Measurements from ENCODE around the gene NCOA1. TPM values are rescaled to one million over a fixed set of nuclear protein-coding genes. Genes with fewer than 3 reads are reported as not detected.

The NCOA1 gene
- total and polyA plus RNA-seq, 10 of the 15 experiments (the other 5 are each of a cell fraction or from before 2014, with no cell fraction given): 1.8 to 35.6 (median 6.1) TPM

- TF ChIP-seq RUNX3 (IDR thresholded peaks at IDR 0.05; ENCODE audit: low read length) (no peak), ATF7 (IDR thresholded peaks at IDR 0.05; ENCODE audit: low read depth) (no peak), ZZZ3 (IDR thresholded peaks at IDR 0.05; ENCODE audit: control insufficient read depth, insufficient read length, low read depth) (no peak), POLR2AphosphoS5 (IDR thresholded peaks at IDR 0.05; ENCODE audit: low read length) (no peak), MEF2A (IDR thresholded peaks at IDR 0.05; ENCODE audit: insufficient read depth, low read depth, low read length) (no peak)
- TF ChIP-seq, protein P1, sequence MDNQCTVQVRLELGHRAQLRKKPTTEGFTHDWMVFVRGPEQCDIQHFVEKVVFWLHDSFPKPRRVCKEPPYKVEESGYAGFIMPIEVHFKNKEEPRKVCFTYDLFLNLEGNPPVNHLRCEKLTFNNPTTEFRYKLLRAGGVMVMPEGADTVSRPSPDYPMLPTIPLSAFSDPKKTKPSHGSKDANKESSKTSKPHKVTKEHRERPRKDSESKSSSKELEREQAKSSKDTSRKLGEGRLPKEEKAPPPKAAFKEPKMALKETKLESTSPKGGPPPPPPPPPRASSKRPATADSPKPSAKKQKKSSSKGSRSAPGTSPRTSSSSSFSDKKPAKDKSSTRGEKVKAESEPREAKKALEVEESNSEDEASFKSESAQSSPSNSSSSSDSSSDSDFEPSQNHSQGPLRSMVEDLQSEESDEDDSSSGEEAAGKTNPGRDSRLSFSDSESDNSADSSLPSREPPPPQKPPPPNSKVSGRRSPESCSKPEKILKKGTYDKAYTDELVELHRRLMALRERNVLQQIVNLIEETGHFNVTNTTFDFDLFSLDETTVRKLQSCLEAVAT (IDR thresholded peaks at IDR 0.05): no peak
Observed at GRCh38 chr2:24742730-24743129, 251.7 kb downstream of the NCOA1 start (continued).

DNA sequence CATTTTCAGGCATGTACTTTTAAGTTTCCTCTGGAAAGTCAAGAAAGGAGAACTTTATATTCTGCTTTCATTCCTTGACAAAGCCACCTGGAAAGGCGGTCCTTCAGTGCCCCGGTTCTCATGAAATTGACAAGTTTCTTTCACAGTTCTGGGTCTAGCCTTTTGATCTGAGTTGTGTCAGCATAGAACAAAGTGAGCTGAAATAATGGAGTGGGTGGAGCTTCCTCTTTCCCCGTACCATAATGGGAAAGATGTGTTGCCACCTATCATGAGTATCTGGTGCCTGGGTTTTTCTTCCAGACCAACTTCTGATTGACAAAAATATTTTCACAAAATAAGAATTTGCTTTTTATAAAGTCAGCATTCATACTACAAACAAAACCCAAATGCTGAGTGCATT lies 252.9 kb downstream of the NCOA1 start:
- Histone ChIP-seq H2AFZ (ENCODE audit: control insufficient read depth, low read depth, low read length) (no peak overlapping the region), H3K36me3 (ENCODE audit: control insufficient read depth in 2 of 2, insufficient read depth in 2 of 2, low read length in 1 of 2) (peaks cover 1 to 3% of the 10 kb centered on the region in 2 experiments; a peak in 2 of 4 replicates), H3K27me3 (replicated peaks in 1 of 2; ENCODE audit: control insufficient read depth in 2 of 2, insufficient read depth in 2 of 2, low read length in 1 of 2) (no peaks in the 10 kb centered on the region), H3K79me2 (ENCODE audit: control insufficient read depth, insufficient read depth, low read length) (no peaks in the 10 kb centered on the region), H3K4me1 (ENCODE audit: control insufficient read depth, insufficient read depth, low read length) (no peaks in the 10 kb centered on the region), H3K27ac (ENCODE audit: control insufficient read depth, insufficient read depth) (no peak overlapping the region), H4K20me1 (ENCODE audit: control insufficient read depth, insufficient read depth) (no peaks in the 10 kb centered on the region), H3K9me3 (replicated peaks; ENCODE audit: control insufficient read depth, insufficient read depth, low read length) (no peaks in the 10 kb centered on the region), H3K4me3 (no peak overlapping the region), H3K9ac (ENCODE audit: control insufficient read depth, insufficient read depth, low read length) (no peak overlapping the region), H3K4me2 (ENCODE audit: control insufficient read depth, insufficient read depth) (no peak overlapping the region)
- POLR2A ChIA-PET: no interaction called here
- ATAC-seq (no peak), DNase-seq (ENCODE audit: low read depth, low spot score) (no peak), FAIRE-seq (no peak)
- in situ Hi-C loops (cut with MboI) (no loop called here), intact Hi-C loops (cut with micrococcal nuclease; ENCODE audit: unreplicated experiment) (no loop called here)
- BruUV-seq (replicated peaks): no TSS peak
- RAD21 ChIA-PET (ENCODE audit: unreplicated experiment): interaction anchor here (1.2 kb wide), 1 partner anchor 24 kb away, joined by 3 read pairs; no protein-coding TSS in a partner anchor
- 90% methylated on average over 3 of the region's 3 CpGs for WGBS (ENCODE audit: insufficient coverage, insufficient replicate concordance, low lambda C conversion rate, missing lambda C conversion rate)
- SMC1A ChIA-PET (ENCODE audit: uncharacterized antibody, unreplicated experiment): interaction anchor here (0.7 to 1.5 kb wide), 4 partner anchors 18 to 971 kb away, joined by 3 to 4 read pairs (median 4); no protein-coding TSS in a partner anchor
- CTCF ChIA-PET: interaction anchor here (1.0 to 1.5 kb wide), 2 partner anchors 36 to 321 kb away, joined by 3 to 6 read pairs; no protein-coding TSS in a partner anchor
- TF ChIP-seq ZNF207 (IDR thresholded peaks at IDR 0.05; ENCODE audit: borderline replicate concordance): no peak
- no peak for TF ChIP-seq FOS (IDR thresholded peaks at IDR 0.05; ENCODE audit: borderline replicate concordance, extremely low read depth, insufficient read length)
- TF ChIP-seq YBX1 (IDR thresholded peaks at IDR 0.05): no peak
- TF ChIP-seq SUZ12 (IDR thresholded peaks at IDR 0.05; ENCODE audit: unreplicated experiment): no peak
- no peak for TF ChIP-seq MYB (IDR thresholded peaks at IDR 0.05; ENCODE audit: borderline replicate concordance, low read depth, low read length)
- no peak for TF ChIP-seq ZZZ3 (IDR thresholded peaks at IDR 0.05; ENCODE audit: control insufficient read depth, insufficient read length, low read depth)
- no peak for TF ChIP-seq ETV6 (conservative IDR thresholded peaks at IDR 0.05 in 1 of 2, IDR thresholded peaks at IDR 0.05 in 1 of 2; ENCODE audit: borderline replicate concordance in 1 of 2, low read depth in 1 of 2)
- TF ChIP-seq, protein P2, sequence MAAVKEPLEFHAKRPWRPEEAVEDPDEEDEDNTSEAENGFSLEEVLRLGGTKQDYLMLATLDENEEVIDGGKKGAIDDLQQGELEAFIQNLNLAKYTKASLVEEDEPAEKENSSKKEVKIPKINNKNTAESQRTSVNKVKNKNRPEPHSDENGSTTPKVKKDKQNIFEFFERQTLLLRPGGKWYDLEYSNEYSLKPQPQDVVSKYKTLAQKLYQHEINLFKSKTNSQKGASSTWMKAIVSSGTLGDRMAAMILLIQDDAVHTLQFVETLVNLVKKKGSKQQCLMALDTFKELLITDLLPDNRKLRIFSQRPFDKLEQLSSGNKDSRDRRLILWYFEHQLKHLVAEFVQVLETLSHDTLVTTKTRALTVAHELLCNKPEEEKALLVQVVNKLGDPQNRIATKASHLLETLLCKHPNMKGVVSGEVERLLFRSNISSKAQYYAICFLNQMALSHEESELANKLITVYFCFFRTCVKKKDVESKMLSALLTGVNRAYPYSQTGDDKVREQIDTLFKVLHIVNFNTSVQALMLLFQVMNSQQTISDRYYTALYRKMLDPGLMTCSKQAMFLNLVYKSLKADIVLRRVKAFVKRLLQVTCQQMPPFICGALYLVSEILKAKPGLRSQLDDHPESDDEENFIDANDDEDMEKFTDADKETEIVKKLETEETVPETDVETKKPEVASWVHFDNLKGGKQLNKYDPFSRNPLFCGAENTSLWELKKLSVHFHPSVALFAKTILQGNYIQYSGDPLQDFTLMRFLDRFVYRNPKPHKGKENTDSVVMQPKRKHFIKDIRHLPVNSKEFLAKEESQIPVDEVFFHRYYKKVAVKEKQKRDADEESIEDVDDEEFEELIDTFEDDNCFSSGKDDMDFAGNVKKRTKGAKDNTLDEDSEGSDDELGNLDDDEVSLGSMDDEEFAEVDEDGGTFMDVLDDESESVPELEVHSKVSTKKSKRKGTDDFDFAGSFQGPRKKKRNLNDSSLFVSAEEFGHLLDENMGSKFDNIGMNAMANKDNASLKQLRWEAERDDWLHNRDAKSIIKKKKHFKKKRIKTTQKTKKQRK (IDR thresholded peaks at IDR 0.05; ENCODE audit: low read depth, low read length): no peak
- TF ChIP-seq RELA (IDR thresholded peaks at IDR 0.05; ENCODE audit: borderline replicate concordance, partially characterized antibody): no peak
- TF ChIP-seq WRNIP1 (IDR thresholded peaks at IDR 0.05; ENCODE audit: borderline replicate concordance, low read depth, low read length): no peak
- TF ChIP-seq SUPT20H (IDR thresholded peaks at IDR 0.05; ENCODE audit: borderline replicate concordance, control insufficient read depth, low read depth, low read length): no peak
- no peak for TF ChIP-seq LARP7 (IDR thresholded peaks at IDR 0.05)
- TF ChIP-seq IRF5 (IDR thresholded peaks at IDR 0.05; ENCODE audit: borderline replicate concordance): no peak

Data from GM12878 (cell line).